HG03095 (cell line): ENCODE results near the gene WNT6.

Experiments
- ATAC-seq: cut with Tn5 transposase; IDR thresholded peaks from one replicate; pipeline ENCODE4 v1.9.1; 2021; ENCODE audit warnings: moderate library complexity; ENCODE audit not compliant: unreplicated experiment

Gene WNT6

GRCh38 chr2:218877331-218877730 is 17.7 kb downstream of the WNT6 start:
- ATAC-seq, result no peak

- ATAC-seq, result no peak
Measured at GRCh38 chr2:218877891-218878290, 18.3 kb downstream of the WNT6 start.

- ATAC-seq, result no peak
Measured at GRCh38 chr2:218878486-218878885, 18.9 kb downstream of the WNT6 start.

- ATAC-seq, result no peak
Measured at GRCh38 chr2:218878926-218879761, 19.5 kb downstream of the WNT6 start.

- ATAC-seq, result no peak
Measured at GRCh38 chr2:218879776-218880101, 20.1 kb downstream of the WNT6 start.

GRCh38 chr2:218880102-218880858 is 20.7 kb downstream of the WNT6 start, which contains the start of gene WNT10A:
TSS of gene WNT10A (plus strand) at chr2:218880852. CDS start at chr2:218880996, 144 bp downstream.
- ATAC-seq, result peak; percentile 70

GRCh38 chr2:218880859-218881594 is 21.4 kb downstream of the WNT6 start:
- ATAC-seq, result no peak

GRCh38 chr2:218881744-218882460 is 22.3 kb downstream of the WNT6 start:
- ATAC-seq, result no peak

GRCh38 chr2:218882461-218882816 is 22.8 kb downstream of the WNT6 start:
- no peak for ATAC-seq

- ATAC-seq, result no peak
Measured at GRCh38 chr2:218882866-218883366, 23.3 kb downstream of the WNT6 start.

GRCh38 chr2:218883491-218884490 is 24.2 kb downstream of the WNT6 start:
- no peak for ATAC-seq

GRCh38 chr2:218884519-218884918 is 24.9 kb downstream of the WNT6 start:
- ATAC-seq, result no peak

GRCh38 chr2:218885981-218886947 is 26.7 kb downstream of the WNT6 start:
- ATAC-seq, result peak; percentile 61

GRCh38 chr2:218887079-218887478 is 27.5 kb downstream of the WNT6 start:
- no peak for ATAC-seq

- no peak for ATAC-seq
Measured at GRCh38 chr2:218888341-218888740, 28.7 kb downstream of the WNT6 start.

- no peak for ATAC-seq
Measured at GRCh38 chr2:218889937-218890336, 30.3 kb downstream of the WNT6 start.

- ATAC-seq, result no peak
Measured at GRCh38 chr2:218890369-218890768, 30.8 kb downstream of the WNT6 start.
